HG02678 (cell line): ENCODE measurements around the gene LRRC75B.
"Not testable (repeated sequence)": the region's sequence is repeated elsewhere in the genome, so short reads cannot be mapped to it uniquely, and the experiment has no call there.

Source experiments
- ATAC-seq: cut with Tn5 transposase; IDR thresholded peaks from one replicate; pipeline ENCODE4 v1.9.1; 2021; ENCODE audit warnings: mild to moderate bottlenecking, moderate library complexity; ENCODE audit not compliant: unreplicated experiment

The LRRC75B gene

GRCh38 chr22:24602847-24603769 lies 10.2 kb upstream of the LRRC75B start, which contains the start of gene GGT1:
GGT1 (plus strand) TSS chr22:24603193; CDS start chr22:24611082, 7,889 bp downstream.
- ATAC-seq, result not testable (repeated sequence)

DNA sequence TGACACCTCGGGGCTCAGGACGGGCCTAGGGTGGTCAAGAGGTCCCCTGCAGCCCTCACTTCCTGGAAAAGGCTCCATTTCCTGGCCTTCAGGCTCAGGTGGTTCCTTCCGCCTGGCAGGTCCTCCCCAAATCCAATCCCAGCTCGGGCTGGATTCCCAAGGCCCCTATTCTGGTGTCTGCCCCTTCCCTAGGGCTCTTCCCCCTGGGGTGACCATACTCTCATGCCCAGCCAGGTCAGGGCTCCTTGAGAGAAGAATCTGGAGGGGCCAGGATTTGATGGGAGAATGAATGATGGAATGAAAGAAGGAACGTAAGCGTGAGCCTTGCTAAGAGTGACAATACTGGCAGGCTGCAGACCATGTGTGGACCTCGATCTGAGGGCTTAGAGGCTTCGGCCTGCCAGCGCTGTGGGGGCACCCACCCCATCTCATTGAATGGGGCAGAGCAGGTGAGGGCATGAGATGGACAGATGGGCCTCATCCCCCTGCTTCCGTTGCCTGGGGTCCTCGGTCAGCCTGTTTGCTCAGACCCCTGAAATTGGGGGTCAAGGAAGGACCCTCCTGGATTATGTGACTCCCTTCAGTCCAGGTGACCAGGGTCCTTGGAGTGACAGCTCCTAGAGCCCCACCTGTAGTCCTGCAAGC lies 9.4 kb upstream of the LRRC75B start:
- not testable (repeated sequence) for ATAC-seq

GRCh38 chr22:24601217-24602104 lies 8.6 kb upstream of the LRRC75B start:
- ATAC-seq, result no peak

DNA sequence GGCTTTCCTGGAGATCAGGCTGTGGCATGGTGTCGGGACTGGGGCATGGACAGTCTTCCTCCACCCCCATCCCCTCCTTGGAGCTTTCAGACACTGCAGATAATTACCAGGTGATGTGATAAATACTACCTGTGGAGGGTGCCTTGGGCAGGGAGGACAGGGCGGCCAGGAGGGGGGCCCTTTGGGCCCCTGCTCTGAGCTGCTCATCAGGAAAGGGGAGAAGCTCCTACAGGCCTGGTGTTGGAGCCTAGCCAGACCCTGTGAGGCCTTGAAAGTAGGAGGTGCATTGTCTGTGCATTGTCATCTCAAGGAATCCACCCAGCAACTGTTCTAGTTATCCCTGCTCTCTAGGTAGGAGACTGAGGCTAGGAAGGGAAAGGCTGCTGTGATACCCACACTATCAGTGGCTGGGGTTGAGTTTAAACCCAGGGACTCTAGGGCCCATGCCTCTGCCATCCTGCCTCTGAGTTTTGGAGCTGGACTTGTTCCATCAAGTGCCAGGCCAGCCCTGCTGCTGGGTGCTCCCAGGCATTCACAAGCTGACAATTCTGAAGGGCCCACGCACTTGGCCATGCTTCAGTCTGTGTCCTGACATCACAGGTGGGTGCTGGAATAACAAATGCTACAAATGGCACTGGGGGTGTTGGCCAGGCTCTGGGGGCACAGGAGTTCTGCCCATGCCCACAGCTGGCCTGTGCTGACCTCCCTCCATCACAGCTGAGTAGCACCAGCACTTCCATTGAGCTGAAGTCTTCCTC lies 7.3 kb upstream of the LRRC75B start:
- ATAC-seq, result not testable (repeated sequence)

GRCh38 chr22:24599514-24599913 lies 6.6 kb upstream of the LRRC75B start:
- no peak for ATAC-seq

- not testable (repeated sequence) for ATAC-seq
Measured at GRCh38 chr22:24597076-24597475, 4.2 kb upstream of the LRRC75B start.

DNA sequence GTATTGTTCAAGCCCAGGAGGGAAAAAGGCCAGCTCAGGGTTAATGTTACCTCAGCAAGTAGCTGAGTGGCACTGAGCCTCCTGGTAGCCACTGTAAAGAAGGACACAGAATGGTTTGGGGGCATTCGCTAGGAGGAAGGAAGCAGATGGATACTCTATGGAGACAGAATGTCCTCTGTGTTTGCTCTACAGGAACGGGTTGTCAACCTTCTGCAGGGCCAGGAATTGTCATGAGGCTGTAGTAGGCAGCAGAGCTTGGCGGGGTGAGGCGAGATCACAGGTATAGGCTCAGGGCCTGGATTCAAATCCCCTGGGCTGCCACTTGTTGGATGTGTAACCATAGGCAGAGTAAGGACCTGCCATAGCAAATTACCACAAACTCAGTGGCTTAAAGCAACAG lies 3.0 kb upstream of the LRRC75B start:
- ATAC-seq, result no peak

GRCh38 chr22:24595228-24595627 lies 2.4 kb upstream of the LRRC75B start:
- ATAC-seq, result no peak

DNA sequence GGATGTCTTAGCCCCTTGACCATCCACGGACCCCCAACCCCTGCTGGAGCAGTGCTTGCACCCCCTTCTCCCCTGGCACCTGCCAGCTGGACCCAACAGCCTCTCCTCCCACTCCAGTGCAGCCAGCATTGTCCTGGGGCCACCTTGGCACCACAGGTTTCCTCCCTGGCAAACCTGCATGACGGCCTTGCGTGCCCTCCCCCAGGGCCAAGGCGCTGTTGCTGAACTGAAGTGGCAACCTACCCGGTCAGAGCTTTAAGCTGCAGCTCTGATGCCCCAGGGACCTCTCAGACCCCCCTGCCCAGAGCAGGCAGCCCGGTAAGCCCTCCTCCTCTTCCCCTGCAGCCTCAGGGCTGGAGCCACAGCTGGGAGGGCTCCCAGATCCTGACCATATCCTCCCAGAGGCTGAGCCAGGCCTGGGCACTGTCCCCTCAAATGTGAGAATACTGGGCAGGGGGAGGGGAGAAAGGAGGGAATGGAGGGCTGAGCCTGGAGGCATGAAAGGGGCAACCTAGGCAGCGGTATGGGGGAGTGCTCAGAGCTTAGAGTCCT lies 1.8 kb upstream of the LRRC75B start:
- no peak for ATAC-seq

- ATAC-seq, result no peak
Measured at GRCh38 chr22:24593836-24594568, 1.1 kb upstream of the LRRC75B start.

GRCh38 chr22:24593559-24593835 lies 624 bp upstream of the LRRC75B start:
- ATAC-seq, result not testable (repeated sequence)

DNA sequence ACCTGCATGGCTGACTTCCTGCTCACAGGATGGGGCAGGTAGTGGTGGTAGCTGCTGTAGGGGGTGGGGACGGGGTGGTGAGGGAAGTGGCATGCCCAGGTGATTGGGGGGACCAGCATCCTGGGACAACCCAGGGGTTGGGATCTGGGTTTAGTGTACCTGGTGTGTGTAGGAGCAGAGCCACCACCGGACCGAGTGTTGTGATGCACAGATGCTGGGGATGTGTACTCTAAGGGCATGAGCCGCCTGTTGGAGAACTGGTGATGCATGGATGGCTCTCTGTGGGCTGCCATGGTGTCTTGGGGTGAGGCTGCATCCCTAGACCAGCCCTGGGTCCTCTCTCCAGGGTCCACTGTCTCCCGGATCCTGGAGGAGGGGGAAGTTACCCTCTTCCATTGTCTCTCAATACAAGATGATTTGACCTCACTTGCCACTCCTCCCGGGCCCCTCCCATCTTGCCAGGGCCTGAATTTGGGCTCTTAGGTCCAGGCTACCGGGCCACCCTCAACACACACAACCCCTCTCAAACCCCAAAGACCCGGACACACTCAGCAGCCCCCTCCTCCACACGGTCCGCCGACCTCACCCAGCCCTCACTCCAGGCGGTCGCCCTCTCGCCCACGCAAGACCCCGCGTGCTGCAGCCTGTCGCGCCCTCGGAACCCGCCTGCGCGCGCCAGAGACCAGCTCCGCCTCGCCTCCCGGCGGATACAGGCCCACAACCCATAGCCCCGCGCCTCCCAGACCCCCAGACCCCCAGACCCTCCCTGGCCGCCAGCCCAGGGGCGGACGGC lies 619 bp downstream of the LRRC75B start:
- ATAC-seq, result peak; percentile 22

GRCh38 chr22:24591286-24591830 lies 1.5 kb downstream of the LRRC75B start:
- no peak for ATAC-seq

- no peak for ATAC-seq
Measured at GRCh38 chr22:24590596-24591173, 2.2 kb downstream of the LRRC75B start.

GRCh38 chr22:24589518-24590030 lies 3.3 kb downstream of the LRRC75B start:
- ATAC-seq, result no peak

GRCh38 chr22:24588757-24589481 lies 4.0 kb downstream of the LRRC75B start:
- ATAC-seq, result no peak

DNA sequence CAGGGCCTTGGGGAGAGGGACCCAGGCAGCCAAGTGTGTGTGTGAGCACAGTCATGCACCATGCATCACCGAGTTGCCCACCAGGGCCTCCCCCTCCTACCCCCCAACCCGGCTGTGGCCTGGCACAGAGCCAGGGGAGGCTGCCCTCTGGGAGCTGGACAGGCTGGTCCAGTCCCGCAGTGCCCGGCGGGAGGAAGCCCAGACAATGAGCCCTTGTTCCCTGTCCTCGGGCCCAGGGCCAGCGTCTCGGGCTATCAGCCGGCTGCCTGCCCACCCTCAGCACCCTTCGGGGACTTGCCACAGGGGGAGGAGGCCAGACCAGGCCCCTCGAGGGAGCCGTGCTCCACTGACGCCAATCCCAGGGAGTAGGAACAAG lies 4.5 kb downstream of the LRRC75B start:
- no peak for ATAC-seq
